NT2/D1 (cell line): ENCODE results near the gene DNAJC4.

Source experiments
- SUZ12 ChIP-seq: IDR thresholded peaks from 2 replicates; pipeline ENCODE4 v1.6.1; 2011; ENCODE audit not compliant: insufficient read length, insufficient read depth; ENCODE audit errors: extremely low read depth
- YY1 ChIP-seq: IDR thresholded peaks from 2 replicates; pipeline ENCODE4 v1.6.1; 2011; ENCODE audit not compliant: insufficient read length, insufficient read depth

DNA sequence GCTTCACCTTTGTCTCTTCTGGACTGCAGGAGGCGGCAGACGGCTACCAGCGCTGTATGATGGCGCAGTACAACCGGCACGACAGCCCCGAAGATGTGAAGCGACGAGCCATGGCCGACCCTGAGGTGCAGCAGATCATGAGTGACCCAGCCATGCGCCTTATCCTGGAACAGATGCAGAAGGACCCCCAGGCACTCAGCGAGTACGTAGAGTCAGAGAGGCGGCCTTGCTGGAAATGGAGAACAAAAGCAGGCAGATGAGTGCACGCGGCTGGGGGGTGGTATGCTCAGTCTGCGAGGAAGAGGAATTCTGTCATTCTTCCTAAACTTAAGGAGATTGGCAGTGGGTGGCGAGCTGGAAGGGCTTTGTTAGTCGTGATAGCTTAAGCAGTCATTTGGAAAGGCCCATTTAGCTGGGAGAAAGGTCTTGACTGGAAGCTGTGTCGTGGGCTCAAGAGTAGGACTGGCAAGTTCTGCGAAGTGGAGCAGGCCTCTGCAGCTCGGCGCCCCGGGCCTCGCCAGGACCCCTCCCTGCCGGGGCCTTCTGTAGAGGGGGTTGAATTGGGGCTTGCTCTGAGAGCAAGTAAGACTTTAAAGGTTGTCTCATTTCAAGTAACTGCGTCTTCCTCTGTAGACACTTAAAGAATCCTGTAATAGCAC is 26.8 kb upstream of the DNAJC4 start:
- no peak for TF ChIP-seq SUZ12
- no peak for TF ChIP-seq YY1
